Adrenal gland (tissue), 5 donors: Measurements from ENCODE around the gene ANKRD60.
A peak's percentile ranks its signal among the peaks of the same experiment; 100 is the strongest.

ENCODE experiments used
- POLR2A ChIP-seq, 2 donors: fragments of 450-650 bp; IDR thresholded peaks; one replicate each; pipeline ENCODE4 v1.6.1; 2017; ENCODE audit warnings: antibody characterized with exemption in 2 of 2, mild to moderate bottlenecking in 2 of 2, moderate library complexity in 1 of 2
- TF ChIP-seq, protein P1 (sequence below), 6 experiments: fragments of 450-650 bp in 4 of 6; fragments of 200-600 bp in 2 of 6; sonication (generic) in 1 of 6; IDR thresholded peaks; 1 replicate in 5 of 6; 2 replicates in 1 of 6; pipeline versions ENCODE4 v1.5.1 to v1.8.0; 2016 to 2021; ENCODE audit warnings: antibody characterized with exemption in 6 of 6, mild to moderate bottlenecking in 2 of 6, moderate library complexity in 1 of 6
- donor health status: DM: no; HTN: no; CAD: no.

- TF ChIP-seq, protein P1, sequence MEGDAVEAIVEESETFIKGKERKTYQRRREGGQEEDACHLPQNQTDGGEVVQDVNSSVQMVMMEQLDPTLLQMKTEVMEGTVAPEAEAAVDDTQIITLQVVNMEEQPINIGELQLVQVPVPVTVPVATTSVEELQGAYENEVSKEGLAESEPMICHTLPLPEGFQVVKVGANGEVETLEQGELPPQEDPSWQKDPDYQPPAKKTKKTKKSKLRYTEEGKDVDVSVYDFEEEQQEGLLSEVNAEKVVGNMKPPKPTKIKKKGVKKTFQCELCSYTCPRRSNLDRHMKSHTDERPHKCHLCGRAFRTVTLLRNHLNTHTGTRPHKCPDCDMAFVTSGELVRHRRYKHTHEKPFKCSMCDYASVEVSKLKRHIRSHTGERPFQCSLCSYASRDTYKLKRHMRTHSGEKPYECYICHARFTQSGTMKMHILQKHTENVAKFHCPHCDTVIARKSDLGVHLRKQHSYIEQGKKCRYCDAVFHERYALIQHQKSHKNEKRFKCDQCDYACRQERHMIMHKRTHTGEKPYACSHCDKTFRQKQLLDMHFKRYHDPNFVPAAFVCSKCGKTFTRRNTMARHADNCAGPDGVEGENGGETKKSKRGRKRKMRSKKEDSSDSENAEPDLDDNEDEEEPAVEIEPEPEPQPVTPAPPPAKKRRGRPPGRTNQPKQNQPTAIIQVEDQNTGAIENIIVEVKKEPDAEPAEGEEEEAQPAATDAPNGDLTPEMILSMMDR (IDR thresholded peaks at IDR 0.05), result peak; percentile 100
- no peak for TF ChIP-seq POLR2A (IDR thresholded peaks at IDR 0.05)
Observed at GRCh38 chr20:58209652-58210397, 18.6 kb downstream of the ANKRD60 start.
